EH (cell line): Measurements from ENCODE around the gene GPI.

ENCODE experiments used
- DNase-seq: peaks from one replicate; pipeline ENCODE4 v3.0.0-alpha.2; 2015; ENCODE audit warnings: low read depth

Gene GPI

GRCh38 chr19:34341935-34342680 is 22.9 kb upstream of the GPI start:
- DNase-seq, result no peak

DNA sequence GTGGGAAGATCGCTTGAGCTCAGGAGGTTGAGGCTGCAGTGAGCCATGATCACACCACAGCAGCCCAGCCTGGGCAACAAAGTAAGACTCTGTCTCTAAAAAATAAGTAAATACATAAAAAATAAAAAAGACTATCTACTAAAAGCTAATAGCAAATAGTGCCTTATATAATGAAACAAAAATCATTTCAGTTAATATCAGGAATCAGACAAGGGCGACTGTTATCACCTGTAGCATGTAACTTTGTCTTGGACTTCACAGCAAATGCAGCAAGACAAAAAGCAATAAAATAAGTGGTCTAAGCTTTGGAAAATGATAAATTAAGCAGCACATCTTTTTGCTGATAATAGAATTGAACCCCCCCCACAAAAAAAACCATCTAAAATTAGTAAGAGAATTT is 21.2 kb upstream of the GPI start:
- DNase-seq, result no peak

- DNase-seq, result peak; percentile 81
Measured at GRCh38 chr19:34345947-34346351, 19.0 kb upstream of the GPI start.

DNA sequence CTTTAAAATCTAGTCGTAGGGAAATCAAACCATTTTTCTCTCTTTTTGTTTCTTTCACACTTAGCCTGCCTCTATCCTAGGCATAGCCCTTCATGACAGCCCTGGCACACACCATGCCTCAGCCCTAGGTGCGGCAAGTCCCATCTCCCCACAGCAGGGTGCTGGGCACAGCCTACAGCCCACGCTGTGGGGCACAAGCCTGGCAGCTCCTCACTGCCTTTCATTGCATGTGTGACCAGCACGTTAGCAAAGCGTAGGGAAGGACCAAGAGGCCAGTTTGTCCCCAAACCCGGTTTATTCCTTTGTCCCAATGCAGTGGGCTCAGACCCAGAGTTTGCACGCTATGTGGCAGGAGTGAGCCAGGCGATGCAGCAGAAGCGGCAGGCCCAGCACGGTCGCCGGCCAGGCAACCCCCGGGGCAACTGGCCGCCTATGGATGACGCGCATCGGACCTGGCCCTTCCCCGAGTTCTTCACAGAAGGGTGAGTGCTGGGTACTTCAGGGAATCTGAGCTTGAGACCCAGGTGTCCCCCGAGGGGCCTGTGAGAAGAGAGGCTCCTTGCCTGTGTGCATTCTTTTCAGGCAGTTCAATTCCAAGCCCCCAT is 17.3 kb upstream of the GPI start:
- DNase-seq, result no peak

DNA sequence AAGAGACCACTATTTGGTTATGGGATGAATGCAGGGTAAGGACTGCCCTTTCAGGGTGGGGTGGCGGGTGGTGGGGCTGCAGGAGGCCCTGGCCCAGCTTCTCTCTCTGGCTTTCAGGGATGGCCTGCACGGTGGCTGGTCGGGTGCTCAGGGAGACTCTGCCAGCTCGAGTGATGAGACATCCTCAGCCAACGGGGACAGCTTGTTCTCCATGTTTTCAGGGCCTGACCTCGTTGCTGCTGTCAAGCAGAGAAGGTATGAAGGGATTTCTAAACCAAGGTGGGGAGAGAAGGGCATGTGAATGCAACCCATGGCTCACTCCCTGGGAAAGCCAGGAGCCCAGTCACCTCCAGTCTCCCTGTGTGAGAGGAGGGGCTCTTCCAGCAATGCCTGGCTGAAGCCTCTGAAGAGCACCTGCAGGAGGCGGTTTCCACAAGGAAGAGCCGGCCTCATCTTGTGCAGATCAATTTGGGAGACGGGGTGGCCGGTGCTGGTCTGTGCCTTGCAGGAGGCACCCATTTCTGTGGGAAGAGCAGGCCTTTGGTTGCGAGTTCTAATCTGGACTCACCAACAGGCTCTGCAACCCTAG is 16.0 kb upstream of the GPI start:
- no peak for DNase-seq

- DNase-seq, result peak; percentile 42
Measured at GRCh38 chr19:34350161-34350561, 14.8 kb upstream of the GPI start.

GRCh38 chr19:34351382-34351826 is 13.6 kb upstream of the GPI start:
- DNase-seq, result no peak

- DNase-seq, result no peak
Measured at GRCh38 chr19:34353546-34353945, 11.4 kb upstream of the GPI start.

- DNase-seq, result no peak
Measured at GRCh38 chr19:34355201-34355600, 9.8 kb upstream of the GPI start.

- no peak for DNase-seq
Measured at GRCh38 chr19:34356875-34357274, 8.1 kb upstream of the GPI start.

DNA sequence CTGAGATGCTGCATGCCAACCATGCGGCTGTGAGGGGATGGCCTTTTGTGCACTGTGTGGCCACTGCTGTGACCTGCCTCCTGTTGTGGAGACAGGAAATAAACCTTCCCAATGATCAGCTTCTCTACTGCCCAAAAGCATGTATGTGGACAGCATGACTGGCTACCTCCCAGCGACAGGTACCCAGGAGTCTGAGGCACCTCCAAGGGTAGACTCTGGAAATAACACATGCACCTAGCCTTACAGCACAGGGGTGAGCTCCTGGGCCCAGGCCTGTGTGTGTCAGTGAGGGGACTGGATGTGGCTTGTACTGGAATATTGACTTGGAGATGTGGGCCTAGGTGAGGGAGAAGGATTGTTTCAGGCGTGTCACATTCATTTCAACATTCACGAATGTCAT is 7.6 kb upstream of the GPI start:
- no peak for DNase-seq

DNA sequence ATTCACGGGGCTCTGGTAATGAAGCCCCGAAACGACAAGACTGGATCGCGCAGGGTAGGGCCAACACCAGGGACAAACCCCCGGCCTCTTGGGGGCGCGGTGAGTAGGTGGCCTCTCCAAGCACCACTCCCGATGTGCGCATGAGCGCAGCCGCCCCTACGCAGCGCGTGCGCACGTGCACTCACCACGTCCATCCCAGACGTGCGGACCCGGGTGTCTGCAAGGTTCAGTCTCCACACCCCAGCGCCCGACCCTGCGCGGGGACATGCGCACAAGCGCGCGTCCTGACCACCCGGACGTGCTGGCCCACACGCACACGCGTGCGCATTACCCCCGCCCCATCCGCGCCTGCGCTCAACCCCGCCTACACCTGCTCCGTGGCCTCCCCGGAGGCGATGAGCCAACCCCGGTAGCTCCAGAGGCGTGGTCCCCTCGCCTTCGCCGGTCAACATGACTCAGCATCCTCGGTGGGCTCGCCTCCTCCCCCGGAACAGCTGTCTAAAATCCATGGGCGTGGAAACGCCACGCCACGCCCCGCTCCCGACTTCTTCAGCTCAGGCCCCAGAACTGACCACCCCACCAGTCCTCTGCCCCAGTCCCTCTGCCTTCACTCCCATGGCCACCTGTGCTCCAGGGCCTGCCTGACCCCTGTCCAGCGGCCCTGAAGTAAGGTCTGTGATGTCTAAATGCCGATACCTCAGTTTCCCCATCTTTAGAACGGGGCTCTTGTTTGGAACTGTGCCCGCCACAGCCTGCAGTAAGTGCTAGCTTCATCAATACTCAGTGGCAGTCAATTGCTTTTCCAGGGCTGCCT is 5.6 kb upstream of the GPI start:
- DNase-seq, result peak; percentile 97

DNA sequence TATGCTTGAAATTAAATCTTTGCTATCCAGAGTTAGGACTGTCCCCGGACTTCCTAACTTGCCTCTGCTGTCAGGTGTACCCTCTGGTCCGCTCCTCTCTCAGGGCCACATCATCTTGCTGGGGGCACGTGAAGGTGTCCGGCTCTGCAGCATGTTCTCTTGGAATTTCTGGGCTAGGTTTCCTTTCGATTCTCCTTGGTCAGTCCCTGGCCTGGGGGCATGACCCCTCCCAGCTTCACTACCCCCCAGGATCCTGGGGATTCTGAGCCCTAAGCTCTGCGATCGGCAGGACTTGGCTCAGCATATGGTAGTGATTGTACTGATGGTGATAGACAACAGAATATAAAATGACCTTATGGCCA is 5.1 kb upstream of the GPI start:
- DNase-seq, result no peak

DNA sequence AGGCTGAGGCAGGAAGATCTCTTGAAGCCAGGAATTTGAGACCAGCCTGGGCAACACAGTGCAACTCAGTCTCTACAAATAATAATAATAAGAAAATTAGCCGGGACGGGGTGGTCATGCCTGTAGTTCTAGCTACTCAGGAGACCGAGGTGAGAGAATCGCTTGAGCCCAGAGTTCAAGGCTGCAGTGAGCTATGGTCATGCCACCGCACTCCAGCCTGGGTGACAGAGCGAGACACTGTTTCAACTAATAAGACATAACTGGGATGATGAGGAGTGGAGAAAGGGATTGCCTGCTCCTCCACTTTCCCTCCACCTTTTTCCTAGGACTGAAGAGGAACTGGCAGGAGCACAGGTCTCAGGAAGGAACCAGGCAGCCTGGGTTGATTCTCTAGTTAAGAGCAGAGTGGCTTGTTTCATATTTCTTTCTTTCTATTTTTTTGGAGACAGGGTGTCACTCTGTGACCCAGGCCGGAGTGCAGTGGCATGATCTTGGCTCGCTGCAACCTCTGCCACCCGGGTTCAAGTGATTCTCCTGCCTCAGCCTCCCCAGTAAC is 4.6 kb upstream of the GPI start:
- DNase-seq, result no peak

- DNase-seq, result no peak
Measured at GRCh38 chr19:34362679-34363069, 2.3 kb upstream of the GPI start.

GRCh38 chr19:34363094-34363493 is 1.9 kb upstream of the GPI start:
- no peak for DNase-seq

GRCh38 chr19:34363930-34364329 is 1.1 kb upstream of the GPI start:
- DNase-seq, result no peak

DNA sequence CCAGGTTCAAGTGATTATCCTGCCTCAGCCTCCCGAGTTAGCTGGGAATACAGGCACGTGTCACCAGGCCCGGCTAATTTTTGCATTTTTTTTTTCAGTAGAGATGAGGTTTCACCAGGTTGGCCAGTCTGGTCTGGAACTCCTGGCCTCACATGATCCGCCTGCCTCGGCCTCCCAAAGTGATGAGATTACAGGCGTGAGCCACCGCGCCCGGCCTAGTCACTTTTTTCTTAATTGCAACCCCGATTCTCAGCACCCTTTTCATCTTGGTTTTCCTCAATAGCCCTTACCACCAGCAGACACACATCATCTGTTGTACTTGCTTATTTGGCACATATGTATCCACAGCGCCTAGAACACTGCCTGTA is 550 bp upstream of the GPI start:
- no peak for DNase-seq

DNA sequence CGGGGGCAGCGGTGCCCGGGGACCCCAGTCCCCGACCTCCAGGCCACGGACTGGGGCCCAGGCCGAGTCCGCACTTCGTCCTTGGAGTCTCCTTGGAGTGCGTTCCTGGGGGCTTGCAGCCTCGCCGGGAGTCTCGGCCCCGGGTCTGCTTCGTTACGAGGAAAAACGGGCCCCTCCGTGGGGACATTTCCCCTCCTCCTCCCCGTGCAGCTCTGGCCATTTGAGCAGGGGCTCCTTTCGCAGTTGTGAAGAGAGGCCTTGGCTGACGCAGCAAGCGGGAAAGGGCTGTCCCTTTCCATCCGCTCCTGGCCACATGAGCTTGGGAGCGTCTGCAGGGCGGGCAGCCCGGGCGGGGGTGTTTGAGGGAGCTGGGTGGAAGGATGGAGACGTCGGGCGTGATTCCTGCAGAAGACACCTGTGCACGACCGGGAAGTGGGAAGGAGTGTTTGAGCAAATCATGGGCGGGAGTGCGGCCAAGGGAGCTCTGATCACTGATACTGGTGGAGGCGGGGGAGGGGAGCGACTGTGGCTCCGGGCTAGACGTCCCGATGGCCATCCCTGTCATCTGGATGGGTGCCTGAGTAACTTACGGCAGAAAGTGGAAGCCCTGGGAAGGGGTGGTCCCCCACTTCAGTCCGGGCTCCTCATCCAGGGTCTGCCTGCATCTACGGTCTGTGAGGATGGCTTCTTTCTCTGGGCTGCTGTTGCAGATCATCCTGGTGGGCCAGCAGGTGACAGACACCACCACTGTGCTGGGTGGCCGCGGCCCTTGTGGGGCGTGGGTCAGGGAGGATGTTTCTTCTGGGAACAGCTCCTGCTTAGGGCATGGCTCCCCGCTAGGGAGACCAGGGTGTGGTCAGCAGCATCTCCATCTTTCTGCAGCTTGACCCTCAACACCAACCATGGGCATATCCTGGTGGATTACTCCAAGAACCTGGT is 736 bp downstream of the GPI start:
- peak; percentile 51 for DNase-seq

- DNase-seq, result peak; percentile 77
Measured at GRCh38 chr19:34366738-34367623, 2.0 kb downstream of the GPI start.

DNA sequence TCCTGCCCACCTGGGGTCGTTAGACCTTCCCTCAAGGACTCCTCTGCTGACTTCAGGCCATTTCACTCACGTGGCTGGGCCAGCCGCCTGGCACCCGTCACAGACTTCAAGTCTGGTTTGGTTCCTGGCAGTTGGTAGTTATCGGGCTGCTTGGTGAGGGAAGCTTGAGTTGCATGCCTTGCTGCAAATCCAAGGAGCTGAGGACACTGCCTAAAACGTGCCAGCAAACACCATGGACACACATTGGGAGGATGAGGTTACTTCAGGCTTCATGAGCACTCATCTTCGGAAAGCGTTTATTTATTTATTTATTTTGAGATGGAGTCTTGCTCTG is 2.6 kb downstream of the GPI start:
- DNase-seq, result no peak
